ENCODE data around the gene COL21A1.

COL21A1 gene

DNA sequence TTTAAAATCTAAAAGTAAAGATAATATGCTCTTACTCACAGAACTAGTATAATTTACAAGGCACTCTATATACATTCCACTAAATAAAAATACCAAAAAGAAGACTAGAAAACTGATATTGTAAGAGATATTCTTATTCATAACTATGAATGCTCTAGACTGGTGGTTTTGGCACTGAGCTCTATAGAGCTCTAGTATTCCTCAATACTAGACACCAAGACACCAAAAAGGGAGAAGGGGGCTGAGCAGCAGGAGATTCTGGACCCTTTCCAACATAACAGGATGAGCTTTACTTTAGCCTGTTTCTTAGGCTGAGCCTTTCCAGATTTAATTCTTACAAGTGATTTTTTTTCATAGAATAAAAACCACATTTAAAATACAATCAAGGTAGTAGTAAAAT, 173.6 kb downstream of the COL21A1 start:
- H3K4me3 ChIP-seq (ENCODE audit: low read depth, low read length), result no peak overlapping the region
- DNase-seq (ENCODE audit: low read depth), result no peak
- TF ChIP-seq, protein P1, sequence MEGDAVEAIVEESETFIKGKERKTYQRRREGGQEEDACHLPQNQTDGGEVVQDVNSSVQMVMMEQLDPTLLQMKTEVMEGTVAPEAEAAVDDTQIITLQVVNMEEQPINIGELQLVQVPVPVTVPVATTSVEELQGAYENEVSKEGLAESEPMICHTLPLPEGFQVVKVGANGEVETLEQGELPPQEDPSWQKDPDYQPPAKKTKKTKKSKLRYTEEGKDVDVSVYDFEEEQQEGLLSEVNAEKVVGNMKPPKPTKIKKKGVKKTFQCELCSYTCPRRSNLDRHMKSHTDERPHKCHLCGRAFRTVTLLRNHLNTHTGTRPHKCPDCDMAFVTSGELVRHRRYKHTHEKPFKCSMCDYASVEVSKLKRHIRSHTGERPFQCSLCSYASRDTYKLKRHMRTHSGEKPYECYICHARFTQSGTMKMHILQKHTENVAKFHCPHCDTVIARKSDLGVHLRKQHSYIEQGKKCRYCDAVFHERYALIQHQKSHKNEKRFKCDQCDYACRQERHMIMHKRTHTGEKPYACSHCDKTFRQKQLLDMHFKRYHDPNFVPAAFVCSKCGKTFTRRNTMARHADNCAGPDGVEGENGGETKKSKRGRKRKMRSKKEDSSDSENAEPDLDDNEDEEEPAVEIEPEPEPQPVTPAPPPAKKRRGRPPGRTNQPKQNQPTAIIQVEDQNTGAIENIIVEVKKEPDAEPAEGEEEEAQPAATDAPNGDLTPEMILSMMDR (IDR thresholded peaks at IDR 0.05; ENCODE audit: insufficient read depth, low read depth, low read length, missing control alignments), result no peak

DNA sequence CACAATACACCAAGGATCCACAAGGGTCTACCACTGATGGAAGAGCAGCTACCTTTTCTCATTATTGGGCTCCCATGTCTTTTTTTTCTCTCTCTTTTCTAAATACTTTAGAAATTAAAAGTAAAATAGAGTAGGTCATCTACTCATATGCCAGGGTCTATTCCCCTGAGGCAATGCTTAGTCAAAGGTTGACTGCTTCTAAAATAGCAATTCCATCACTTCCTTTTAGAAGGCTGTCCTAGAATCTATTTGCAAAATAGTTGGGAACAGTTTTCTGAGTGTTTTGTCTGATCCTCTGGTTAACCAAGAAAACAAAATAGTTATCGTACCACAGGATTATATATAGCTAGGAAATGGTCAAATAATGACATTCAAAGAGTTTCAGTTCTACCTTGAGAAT, 174.1 kb downstream of the COL21A1 start:
- no peak for DNase-seq (ENCODE audit: low read depth)
- no peak overlapping the region for H3K4me3 ChIP-seq (ENCODE audit: low read depth, low read length)
- TF ChIP-seq, protein P1 (IDR thresholded peaks at IDR 0.05; ENCODE audit: insufficient read depth, low read depth, low read length, missing control alignments), result no peak

DNA sequence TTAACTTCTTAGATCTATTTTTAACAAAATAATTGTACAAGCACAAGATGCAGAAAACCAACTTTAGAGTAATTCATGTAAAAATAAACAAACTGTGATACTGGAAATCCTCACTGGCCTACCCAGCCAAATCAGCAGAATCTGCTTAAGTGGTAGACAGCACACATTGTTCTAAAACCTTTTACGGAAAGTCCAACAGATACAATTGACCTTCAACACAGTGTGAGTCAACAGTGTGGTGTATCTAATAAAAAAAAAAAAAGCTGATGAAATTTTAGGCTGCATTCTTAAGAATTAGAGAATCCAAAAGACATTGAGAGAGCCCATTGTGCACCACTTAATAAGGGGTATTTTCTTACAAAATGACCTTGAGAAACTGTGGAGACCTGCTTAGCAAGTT, 174.5 kb downstream of the COL21A1 start:
- TF ChIP-seq, protein P1 (IDR thresholded peaks at IDR 0.05; ENCODE audit: insufficient read depth, low read depth, low read length, missing control alignments), result no peak

DNA sequence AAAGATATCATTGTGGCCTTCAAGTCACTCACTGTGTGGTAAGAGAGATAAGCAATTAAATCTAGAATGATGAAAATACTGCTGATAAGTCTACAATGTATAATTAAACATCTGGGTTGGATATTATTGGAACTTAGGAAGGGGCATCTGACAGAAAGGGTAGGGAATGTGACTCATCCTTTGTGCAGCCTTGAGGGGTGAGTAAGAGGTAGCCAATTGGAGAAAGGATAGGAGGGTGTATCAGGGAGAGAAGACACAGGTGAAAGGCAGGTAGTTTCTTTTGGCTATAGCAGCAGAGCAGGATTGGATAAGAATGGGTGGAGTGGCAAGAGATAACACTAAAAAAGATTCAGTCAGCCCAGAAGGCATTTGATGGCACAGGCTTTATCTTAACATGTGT, 182.0 kb downstream of the COL21A1 start:
- H3K4me3 ChIP-seq (ENCODE audit: low read depth, low read length), result no peak overlapping the region
- TF ChIP-seq, protein P1 (IDR thresholded peaks at IDR 0.05; ENCODE audit: insufficient read depth, low read depth, low read length, missing control alignments), result no peak
- no peak for DNase-seq (ENCODE audit: low read depth)

More for the DNA sequence above, 174.5 kb downstream of the COL21A1 start:
- DNase-seq (ENCODE audit: low read depth), result no peak
- no peak overlapping the region for H3K4me3 ChIP-seq (ENCODE audit: low read depth, low read length)

DNA sequence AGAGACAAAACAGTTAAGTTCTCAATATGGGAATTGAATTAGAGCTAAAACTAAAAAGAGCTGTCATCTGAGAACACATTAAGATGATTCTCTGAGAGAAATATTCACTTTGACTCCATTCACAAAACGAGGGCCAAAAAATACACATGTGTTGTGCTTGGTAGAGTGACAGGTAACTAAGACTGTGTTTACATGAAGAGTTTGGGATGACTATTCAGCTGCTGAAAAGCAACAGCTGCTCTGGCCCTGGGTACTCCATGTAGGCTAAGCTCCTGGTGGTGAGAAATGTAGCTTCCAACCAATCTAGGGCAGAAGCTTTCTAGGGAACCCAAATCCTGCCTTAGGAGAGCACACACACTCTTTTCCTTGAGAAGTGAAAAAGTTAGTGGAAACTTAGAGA, 184.5 kb downstream of the COL21A1 start:
- H3K4me3 ChIP-seq (ENCODE audit: low read depth, low read length), result no peak overlapping the region
- DNase-seq (ENCODE audit: low read depth), result no peak
- TF ChIP-seq, protein P1 (IDR thresholded peaks at IDR 0.05; ENCODE audit: insufficient read depth, low read depth, low read length, missing control alignments), result no peak

DNA sequence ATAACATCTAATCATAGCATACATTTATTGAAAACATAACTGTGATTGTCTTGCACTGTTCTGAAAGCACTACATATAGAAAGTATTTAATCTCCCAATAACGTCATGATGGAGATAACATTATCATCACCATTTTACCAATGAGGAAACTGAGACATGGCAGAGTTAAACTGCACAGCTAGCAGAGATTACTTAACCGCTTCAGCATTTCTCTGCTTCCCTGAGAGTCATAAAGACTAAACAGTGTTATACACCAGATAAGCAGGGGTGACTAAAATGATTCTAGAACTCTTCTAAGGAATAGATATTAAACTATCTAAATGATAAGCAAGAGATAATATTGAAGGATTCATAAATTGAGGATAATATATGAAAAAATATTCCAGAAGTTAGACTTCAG, 188.7 kb downstream of the COL21A1 start:
- TF ChIP-seq, protein P1 (IDR thresholded peaks at IDR 0.05; ENCODE audit: insufficient read depth, low read depth, low read length, missing control alignments), result no peak
- DNase-seq (ENCODE audit: low read depth), result no peak
- H3K4me3 ChIP-seq (ENCODE audit: low read depth, low read length), result no peak overlapping the region

DNA sequence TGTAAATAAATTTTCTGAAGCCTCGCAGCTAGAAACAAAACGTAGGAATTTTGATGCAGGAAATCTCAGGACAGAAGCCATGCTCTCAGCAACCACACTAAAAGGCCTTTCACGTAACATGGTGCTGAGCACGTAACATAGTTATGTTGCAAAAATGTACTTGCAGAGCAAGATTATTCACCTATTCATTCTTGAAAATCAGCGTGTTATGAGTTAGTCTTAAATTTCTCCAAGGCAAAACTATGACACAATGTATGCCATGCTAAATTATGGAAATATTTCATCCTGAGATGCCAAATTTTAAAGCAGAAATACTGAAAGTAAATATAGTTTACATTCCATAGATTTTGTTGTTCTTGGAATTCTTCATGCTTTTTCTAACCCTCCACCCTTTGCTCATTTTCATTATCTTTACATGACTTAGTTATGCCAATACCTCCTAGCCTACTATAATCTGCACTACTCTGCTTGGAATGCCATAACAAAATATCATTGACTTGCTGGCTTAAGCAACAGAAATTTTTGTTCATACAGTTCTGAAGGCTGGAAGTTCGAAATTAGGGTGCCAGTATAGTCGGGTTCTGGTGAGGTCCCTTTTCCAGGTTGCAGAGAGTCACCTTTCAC, 192.2 kb downstream of the COL21A1 start:
- no peak for DNase-seq (ENCODE audit: low read depth)
- no peak overlapping the region for H3K4me3 ChIP-seq (ENCODE audit: low read depth, low read length)
- TF ChIP-seq, protein P1 (IDR thresholded peaks at IDR 0.05; ENCODE audit: insufficient read depth, low read depth, low read length, missing control alignments), result no peak

Measured in GM12865 (cell line).